HG02588 (cell line): ENCODE results near the gene CCNT1.
"Not testable (repeated sequence)": the region's sequence is repeated elsewhere in the genome, so short reads cannot be mapped to it uniquely, and the experiment has no call there.

Experiments
- ATAC-seq: cut with Tn5 transposase; IDR thresholded peaks from one replicate; pipeline ENCODE4 v1.9.1; 2021; ENCODE audit warnings: mild to moderate bottlenecking, moderate library complexity; ENCODE audit not compliant: unreplicated experiment

CCNT1 gene

DNA sequence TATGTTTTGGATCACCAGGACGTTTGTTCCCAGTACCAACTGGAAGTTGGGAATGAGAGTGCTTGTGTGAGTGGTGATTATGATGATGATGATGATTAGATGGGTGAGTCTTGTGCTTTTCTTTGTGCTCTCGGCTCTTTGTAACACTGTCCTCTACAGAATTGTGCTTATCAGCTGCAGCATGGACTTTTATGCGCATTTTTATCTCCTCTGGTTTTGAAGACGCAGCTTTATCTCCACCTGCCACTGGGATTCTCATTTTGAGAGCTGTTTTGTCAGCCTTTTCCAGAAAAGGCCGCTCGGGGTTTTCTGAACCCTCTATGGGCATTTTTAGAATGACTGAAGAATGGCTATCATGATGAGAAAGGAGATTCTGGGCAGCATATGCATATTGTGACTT is 22.9 kb downstream of the CCNT1 start:
- ATAC-seq = no peak

DNA sequence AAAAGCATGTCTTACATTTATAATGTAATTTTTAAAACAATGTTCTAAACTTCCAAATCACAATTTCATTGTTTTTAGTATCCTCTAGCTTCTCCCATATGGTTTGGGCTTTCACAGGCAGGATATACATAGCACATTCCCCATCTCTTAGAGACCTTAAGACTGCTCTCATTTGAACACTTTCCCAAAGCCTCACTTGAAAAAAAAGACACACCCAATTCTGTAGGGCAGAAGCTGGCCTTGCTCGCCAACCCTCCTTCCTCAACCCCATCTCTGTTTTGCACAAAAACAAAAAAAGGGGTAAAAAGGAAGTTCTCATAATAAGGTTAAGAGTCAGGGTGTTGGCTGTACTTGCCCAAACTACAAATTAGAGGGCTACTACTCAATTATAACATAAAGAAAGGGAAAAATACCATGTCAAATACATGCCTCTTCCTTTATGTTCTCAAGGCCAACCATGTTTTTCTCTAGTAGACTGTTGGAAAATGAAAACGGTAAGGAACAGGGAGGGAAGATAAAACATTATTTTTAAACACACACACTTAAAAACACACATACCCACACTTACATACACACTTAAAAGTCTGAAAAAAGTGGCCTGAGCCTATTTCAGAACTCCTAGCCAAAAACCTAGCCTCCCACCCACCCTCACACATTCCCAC is 24.6 kb downstream of the CCNT1 start:
- ATAC-seq = no peak

DNA sequence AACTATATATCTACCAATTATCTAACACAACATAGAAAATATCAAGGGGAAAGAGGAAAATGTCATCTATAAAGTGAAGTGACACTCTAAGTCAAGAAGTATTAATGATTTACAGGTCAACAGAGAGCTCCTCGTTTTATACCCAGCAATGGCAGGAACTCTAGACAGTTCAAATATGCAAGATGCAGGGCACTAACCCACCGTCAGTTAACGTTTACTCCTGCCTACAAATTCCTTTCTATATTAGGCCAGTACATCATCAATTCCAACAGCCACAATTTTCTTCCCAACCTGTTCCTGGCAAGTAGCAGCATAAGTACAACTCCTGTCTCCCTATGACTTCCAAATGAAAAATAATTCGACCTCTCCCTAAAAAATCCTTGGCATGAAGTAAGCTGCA is 25.5 kb downstream of the CCNT1 start:
- ATAC-seq = no peak

- ATAC-seq = no peak
These were observed 26.1 kb downstream of the CCNT1 start for GRCh38 chr12:48690436-48690835.

DNA sequence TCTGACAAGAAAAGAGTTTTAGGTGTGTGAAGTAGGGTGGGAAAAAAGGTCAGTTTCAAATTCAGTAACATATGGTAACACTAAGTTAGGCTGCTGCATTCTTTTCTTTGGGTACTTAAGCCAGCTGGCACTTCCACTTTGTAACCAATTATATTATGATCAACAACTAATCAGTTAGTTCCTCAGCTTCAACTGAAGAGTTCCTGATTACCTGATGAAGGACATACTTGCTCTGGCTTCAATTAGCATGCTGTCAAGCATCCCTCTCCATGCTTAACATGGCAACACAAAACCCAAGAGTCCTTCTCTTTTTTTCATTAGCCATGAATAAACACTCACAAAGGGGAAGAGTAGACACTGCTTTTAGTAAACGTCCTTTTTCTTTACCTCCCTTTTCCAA is 27.7 kb downstream of the CCNT1 start:
- no peak for ATAC-seq

GRCh38 chr12:48687592-48687991 is 28.9 kb downstream of the CCNT1 start:
- no peak for ATAC-seq

GRCh38 chr12:48686615-48687334 is 29.7 kb downstream of the CCNT1 start:
- no peak for ATAC-seq

DNA sequence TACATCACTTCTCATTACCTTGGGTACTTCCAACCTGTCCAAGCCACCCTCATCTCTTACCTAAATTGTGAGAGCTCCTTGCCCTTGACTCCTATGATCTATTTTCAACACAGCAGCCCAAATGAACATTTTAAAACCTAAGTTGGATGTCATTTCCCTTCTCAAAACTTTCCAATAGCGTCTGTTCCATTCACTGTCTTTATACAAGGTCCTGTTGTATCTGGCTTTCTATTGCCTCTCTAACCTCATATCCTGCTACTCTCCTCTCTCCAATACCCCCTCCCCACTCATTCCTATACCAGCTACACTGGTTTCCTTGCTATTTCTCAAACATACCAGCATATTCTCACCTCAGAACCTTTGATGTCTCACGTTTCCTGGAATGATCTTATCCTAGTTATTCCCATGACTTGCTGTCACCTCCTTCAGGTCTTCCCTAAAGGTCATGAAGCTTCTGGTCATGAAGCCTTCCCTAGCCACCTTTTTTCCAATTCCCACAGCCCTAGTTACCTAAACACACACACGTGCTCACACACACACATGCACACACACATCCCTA is 30.4 kb downstream of the CCNT1 start:
- no peak for ATAC-seq

GRCh38 chr12:48683534-48683933 is 33.0 kb downstream of the CCNT1 start:
- ATAC-seq = no peak

DNA sequence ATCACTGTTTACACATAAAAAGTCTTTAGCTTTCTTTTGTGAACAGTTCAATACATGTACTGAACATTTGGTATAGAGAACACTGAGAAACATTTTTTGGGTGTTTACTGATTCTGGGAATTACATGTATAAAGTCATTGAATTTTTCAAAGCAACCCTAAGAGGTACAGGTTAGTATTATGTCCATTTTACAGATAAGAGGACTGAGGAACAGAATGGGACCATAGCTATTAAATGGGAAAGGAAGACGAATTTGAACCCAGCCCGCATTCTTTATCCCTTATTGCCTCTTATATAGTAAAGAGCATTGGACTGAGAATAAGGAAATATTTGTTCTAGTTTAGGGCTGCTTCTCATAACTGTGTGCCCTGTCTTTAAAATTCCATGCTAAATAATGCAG is 33.6 kb downstream of the CCNT1 start:
- ATAC-seq = no peak

- ATAC-seq = not testable (repeated sequence)
These were observed 34.0 kb downstream of the CCNT1 start for GRCh38 chr12:48682533-48682905.

- ATAC-seq = peak; percentile 99
These were observed 34.6 kb downstream of the CCNT1 start, which contains the start of gene KANSL2 for GRCh38 chr12:48681710-48682532. KANSL2 (minus strand) TSS chr12:48682238; CDS start chr12:48681632, 606 bp downstream.

- no peak for ATAC-seq
These were observed 35.2 kb downstream of the CCNT1 start for GRCh38 chr12:48681399-48681709.

GRCh38 chr12:48680861-48681260 is 35.6 kb downstream of the CCNT1 start:
- ATAC-seq = no peak

DNA sequence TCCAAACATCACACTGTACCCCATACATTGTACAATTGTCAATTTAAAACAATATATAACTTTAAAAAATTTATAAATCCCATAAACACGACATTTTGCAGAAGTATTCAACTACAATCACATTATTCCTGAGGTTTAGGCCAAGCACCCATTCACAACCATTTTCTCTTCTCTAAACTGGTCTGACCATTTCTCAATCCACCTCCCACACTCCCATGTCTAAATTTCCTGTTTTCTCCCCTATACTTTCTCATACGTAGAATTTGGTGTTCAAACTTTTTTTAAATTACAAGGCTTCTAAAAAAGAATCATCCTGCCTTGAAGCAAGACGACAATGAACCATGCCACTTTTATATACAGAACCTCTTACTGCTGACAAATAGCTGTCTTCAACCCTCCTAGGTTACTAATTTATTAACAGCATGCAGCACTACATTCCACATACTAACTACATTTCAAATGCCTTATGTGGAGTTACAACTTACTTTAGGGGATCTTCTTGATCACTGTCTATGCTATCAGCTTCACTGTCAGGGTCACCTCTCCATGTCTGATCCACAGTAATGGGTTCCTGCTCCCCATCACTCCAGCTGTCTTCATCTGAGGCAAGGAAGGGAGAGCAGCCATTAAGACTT is 37.8 kb downstream of the CCNT1 start:
- no peak for ATAC-seq

GRCh38 chr12:48671231-48671856 is 45.2 kb downstream of the CCNT1 start:
- no peak for ATAC-seq

DNA sequence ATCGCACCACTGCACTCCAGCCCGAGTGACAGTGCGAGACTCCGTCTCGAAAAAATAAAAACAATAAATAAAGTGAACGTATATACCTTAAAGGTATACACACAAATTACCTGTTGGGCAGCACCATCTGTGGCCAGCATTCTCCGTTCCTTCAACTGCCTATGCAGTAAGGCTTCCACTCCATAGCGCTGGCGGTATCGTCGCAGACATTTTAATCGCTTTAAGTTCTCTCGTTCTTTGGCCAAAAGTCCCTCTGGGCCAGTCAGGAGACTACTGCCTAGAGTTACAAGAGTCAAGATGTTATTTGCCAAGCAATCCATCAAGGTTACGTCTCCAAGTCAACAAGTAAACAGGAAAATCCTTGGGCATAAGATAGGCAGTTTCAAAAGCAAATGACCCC is 47.5 kb downstream of the CCNT1 start:
- no peak for ATAC-seq

DNA sequence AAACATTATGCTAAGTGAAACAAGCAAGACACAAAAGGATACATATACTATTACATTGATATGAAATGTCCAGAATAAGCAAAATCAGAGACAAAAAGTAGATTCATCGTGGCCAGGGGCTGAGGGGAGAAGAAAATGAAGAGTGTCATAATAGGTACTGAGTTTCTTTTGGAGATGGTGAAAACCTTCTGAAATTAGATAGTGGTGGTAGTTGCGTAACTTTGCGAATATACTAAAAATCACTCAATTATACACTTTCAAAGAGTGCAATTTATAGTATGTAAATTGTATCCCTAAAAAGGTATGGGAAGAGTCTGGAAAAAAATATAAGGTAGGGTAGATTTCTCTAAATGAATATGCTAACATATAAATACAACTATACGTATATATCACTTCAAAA is 56.6 kb downstream of the CCNT1 start:
- no peak for ATAC-seq

GRCh38 chr12:48651681-48652080 is 64.8 kb downstream of the CCNT1 start:
- ATAC-seq = no peak

GRCh38 chr12:48645354-48645753 is 71.2 kb downstream of the CCNT1 start:
- ATAC-seq = not testable (repeated sequence)

GRCh38 chr12:48643011-48643410 is 73.5 kb downstream of the CCNT1 start:
- no peak for ATAC-seq
